HG02870 (cell line): ENCODE data around the gene ATP6V1C2.
"Not testable (repeated sequence)": the region's sequence is repeated elsewhere in the genome, so short reads cannot be mapped to it uniquely, and the experiment has no call there.

Experiments used
- ATAC-seq: cut with Tn5 transposase; IDR thresholded peaks from one replicate; pipeline ENCODE4 v1.9.1; 2021; ENCODE audit warnings: mild to moderate bottlenecking, moderate library complexity; ENCODE audit not compliant: unreplicated experiment

ATP6V1C2 gene

GRCh38 chr2:10784719-10785118 lies 63.3 kb downstream of the ATP6V1C2 start:
- no peak for ATAC-seq

GRCh38 chr2:10785260-10785659 lies 63.8 kb downstream of the ATP6V1C2 start:
- no peak for ATAC-seq

GRCh38 chr2:10786240-10786982 lies 65.0 kb downstream of the ATP6V1C2 start:
- no peak for ATAC-seq

- ATAC-seq, result no peak
These were observed 65.9 kb downstream of the ATP6V1C2 start for GRCh38 chr2:10787176-10787968.

- ATAC-seq, result no peak
These were observed 67.4 kb downstream of the ATP6V1C2 start for GRCh38 chr2:10788855-10789254.

GRCh38 chr2:10790228-10790973 lies 69.0 kb downstream of the ATP6V1C2 start:
- peak; percentile 91 for ATAC-seq

- ATAC-seq, result peak; percentile 44
These were observed 70.7 kb downstream of the ATP6V1C2 start for GRCh38 chr2:10792001-10792634.

GRCh38 chr2:10792660-10793400 lies 71.4 kb downstream of the ATP6V1C2 start:
- no peak for ATAC-seq

GRCh38 chr2:10793816-10794215 lies 72.4 kb downstream of the ATP6V1C2 start:
- no peak for ATAC-seq

- no peak for ATAC-seq
These were observed 73.4 kb downstream of the ATP6V1C2 start for GRCh38 chr2:10794876-10795275.

GRCh38 chr2:10795508-10796046 lies 74.1 kb downstream of the ATP6V1C2 start:
- ATAC-seq, result no peak

GRCh38 chr2:10796703-10797102 lies 75.3 kb downstream of the ATP6V1C2 start:
- ATAC-seq, result no peak

GRCh38 chr2:10798783-10799182 lies 77.4 kb downstream of the ATP6V1C2 start:
- ATAC-seq, result no peak

- ATAC-seq, result no peak
These were observed 78.7 kb downstream of the ATP6V1C2 start for GRCh38 chr2:10800163-10800562.

GRCh38 chr2:10802657-10803056 lies 81.2 kb downstream of the ATP6V1C2 start:
- ATAC-seq, result no peak

GRCh38 chr2:10805990-10806389 lies 84.6 kb downstream of the ATP6V1C2 start:
- ATAC-seq, result not testable (repeated sequence)

GRCh38 chr2:10806543-10806942 lies 85.1 kb downstream of the ATP6V1C2 start:
- ATAC-seq, result no peak

GRCh38 chr2:10810202-10811161 lies 89.1 kb downstream of the ATP6V1C2 start:
- peak; percentile 44 for ATAC-seq

GRCh38 chr2:10811517-10811916 lies 90.1 kb downstream of the ATP6V1C2 start:
- no peak for ATAC-seq
